T-helper 17 cell (primary cell): ENCODE measurements around the gene PPP1R11. TPM values are rescaled to one million over a fixed set of nuclear protein-coding genes. Genes with fewer than 3 reads are reported as not detected.
"Not testable (repeated sequence)": the region's sequence is repeated elsewhere in the genome, so short reads cannot be mapped to it uniquely, and the experiment has no call there.

Source experiments
- ATAC-seq: fragments of 150-1000 bp; cut with Tn5 transposase; 2 replicates; pipeline ENCODE4 v1.10.0; 2021; ENCODE audit warnings: mild to moderate bottlenecking, moderate library complexity
- DNase-seq, 3 donors: peaks; one replicate each; pipeline versions ENCODE4 v3.0.0 to v3.0.0-alpha.2; 2020 to 2021
- H3K9me3 ChIP-seq: one replicate; pipeline ENCODE4 v1.7.0; 2013; ENCODE audit warnings: low read length, mild to moderate bottlenecking; ENCODE audit not compliant: control insufficient read depth, poor library complexity, severe bottlenecking
- H3K27ac Mint-ChIP-seq: one replicate; pipeline ENCODE4 v1.8.0; 2022; ENCODE audit warnings: mild to moderate bottlenecking, moderate library complexity, mixed read lengths
- H3K27me3 Mint-ChIP-seq: one replicate; pipeline ENCODE4 v1.8.0; 2022; ENCODE audit warnings: mixed read lengths
- H3K36me3 Mint-ChIP-seq: one replicate; pipeline ENCODE4 v1.8.0; 2022; ENCODE audit warnings: low read depth, mixed read lengths
- H3K4me1 Mint-ChIP-seq: one replicate; pipeline ENCODE4 v1.8.0; 2022; ENCODE audit warnings: mild to moderate bottlenecking, mixed read lengths
- H3K4me3 Mint-ChIP-seq: one replicate; pipeline ENCODE4 v1.8.0; 2022; ENCODE audit warnings: mild to moderate bottlenecking, moderate library complexity, mixed read lengths
- total RNA-seq, 4 donors: library from RNA in 2 of 4; stranded (reverse) in 2 of 4; gene quantifications; one replicate each; pipeline ENCODE4 v1.2.3 and lab custom pipeline; 2022 to 2026

PPP1R11 gene, protein sequence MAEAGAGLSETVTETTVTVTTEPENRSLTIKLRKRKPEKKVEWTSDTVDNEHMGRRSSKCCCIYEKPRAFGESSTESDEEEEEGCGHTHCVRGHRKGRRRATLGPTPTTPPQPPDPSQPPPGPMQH
- 10 to 100 TPM; 52.1 to 52.4 TPM for total RNA-seq
- total RNA-seq (lab: John Stamatoyannopoulos, UW), result 51.3 to 56.5 reads per million in 2 donors

DNA sequence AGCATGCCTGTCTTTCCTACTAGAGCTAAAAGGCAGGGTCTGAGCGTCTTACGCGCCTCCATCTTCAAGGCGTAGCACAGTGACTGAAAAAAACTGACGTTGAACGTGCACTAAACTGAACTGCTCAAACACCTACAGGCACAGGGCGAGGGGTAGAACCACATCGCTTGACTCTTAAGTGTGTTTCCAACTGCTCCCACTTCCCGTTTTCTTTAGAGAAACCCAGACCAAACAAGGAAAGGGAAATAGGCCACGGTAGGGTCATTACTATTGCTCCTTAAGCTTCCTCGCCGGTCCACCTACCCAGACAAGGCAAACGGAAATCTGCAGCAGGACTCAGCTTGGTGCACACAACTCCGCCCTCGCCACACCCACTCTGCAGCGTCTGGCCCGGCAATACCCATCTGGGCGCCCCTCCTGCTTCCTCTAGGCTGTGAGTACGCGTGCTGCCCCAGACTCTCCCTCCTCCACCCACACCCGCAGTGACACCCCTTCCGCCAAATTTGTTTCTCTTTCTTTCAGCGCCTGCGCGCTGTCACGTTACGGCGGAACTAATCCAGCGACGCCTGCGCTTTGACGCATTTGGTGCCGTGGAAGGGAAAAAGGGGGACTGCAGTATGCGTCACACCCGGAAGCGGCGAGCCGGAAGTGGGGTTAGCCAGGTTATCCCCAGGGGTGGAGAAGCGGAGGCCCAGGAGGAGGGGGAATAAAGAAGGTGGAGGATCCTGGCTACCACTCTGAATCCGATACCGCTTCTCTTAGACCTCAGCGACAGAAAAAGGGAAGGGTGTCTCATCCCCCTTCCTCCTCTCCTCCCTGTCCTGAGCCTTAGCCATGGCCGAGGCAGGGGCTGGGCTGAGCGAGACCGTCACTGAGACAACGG lies at the start of gene PPP1R11:
Gene PPP1R11 (plus strand): TSS at position 622 of the 883 bp plus-strand sequence. CDS start 213 bp downstream, at position 835.
- ATAC-seq, result peak; percentile 97
- DNase-seq, result peak; percentile 93 to 98 (median 93)
- peaks cover 28% of the 10 kb centered on the region for H3K36me3 Mint-ChIP-seq
- H3K4me1 Mint-ChIP-seq, result peaks cover 49% of the 10 kb centered on the region
- peaks cover 3% of the 10 kb centered on the region for H3K9me3 ChIP-seq
- H3K4me3 Mint-ChIP-seq, result peak within 1 kb of the TSS; percentile 100
- peaks cover 19% of the 10 kb centered on the region for H3K27me3 Mint-ChIP-seq
- peak within 1 kb of the TSS; percentile 98 for H3K27ac Mint-ChIP-seq

DNA sequence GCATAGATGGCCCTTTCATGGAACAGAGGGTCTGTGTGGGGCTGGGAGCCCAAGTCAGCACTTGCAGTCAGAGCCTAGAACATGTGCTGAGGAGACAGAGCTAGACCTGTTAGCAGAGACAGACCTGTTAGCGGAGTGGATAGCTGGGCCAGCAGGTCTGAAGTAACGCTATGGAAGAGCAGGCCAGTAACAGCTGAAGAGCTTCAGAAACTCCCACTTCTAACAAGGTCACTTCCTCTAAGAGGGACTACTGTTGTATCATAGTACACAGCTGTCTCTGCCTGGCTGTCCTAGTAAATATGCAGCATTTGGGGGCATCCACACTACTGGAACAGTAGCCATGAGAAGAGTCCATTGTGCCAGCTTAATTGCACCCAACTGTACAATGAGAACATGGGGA lies 47.2 kb upstream of the PPP1R11 start:
- Mint-ChIP-seq H3K4me3 (no peak overlapping the region), H3K27me3 (no peaks in the 10 kb centered on the region), H3K36me3 (peaks cover 2% of the 10 kb centered on the region), H3K27ac (no peak overlapping the region), H3K4me1 (no peaks in the 10 kb centered on the region)
- ATAC-seq (no peak), DNase-seq (no peak)
- no peaks in the 10 kb centered on the region for H3K9me3 ChIP-seq

DNA sequence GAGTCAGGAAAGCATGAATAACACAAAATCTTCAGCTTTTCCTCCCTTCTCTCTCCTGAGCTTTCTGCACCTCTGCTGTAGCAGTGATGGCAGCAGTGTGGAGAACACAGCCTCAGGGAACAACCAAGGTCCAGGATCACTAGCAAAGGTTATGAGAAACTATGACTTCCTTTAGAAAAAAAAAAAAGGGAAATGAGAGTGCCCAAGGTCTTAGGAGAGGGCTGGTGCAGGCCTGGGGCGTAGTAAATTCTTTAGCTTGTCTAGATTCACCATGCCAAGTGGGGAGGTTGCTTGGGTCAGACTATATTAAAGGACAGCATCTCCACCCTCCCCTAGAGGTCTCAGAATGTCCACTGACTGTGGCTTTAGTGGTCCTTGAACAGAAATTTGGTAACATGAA lies 46.4 kb upstream of the PPP1R11 start:
- Mint-ChIP-seq H3K27me3 (no peaks in the 10 kb centered on the region), H3K4me3 (no peak overlapping the region), H3K36me3 (peaks cover 2% of the 10 kb centered on the region), H3K4me1 (no peaks in the 10 kb centered on the region), H3K27ac (no peak overlapping the region)
- no peak for ATAC-seq
- no peaks in the 10 kb centered on the region for H3K9me3 ChIP-seq
- no peak for DNase-seq

DNA sequence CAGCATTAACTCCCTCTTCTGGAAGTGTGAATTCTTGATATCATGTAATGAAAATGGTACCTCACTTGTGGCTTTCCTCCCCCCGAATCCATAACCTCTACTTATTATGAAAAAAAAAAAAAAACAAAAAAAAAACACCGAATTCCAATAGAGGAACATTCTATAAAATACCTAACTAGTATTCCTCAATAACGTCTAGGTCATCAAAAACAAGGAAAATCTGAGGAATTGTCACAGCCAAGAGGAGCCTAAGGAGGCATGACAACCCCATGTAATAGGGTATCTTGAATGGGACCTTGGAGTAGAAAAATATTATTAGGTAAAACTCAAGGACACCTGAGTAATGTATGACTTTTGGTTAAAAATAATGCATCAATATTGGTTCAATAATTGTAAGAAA lies 44.8 kb upstream of the PPP1R11 start:
- Mint-ChIP-seq H3K4me1 (no peaks in the 10 kb centered on the region), H3K27ac (no peak overlapping the region), H3K36me3 (peaks cover 2% of the 10 kb centered on the region), H3K27me3 (no peaks in the 10 kb centered on the region), H3K4me3 (no peak overlapping the region)
- no peaks in the 10 kb centered on the region for H3K9me3 ChIP-seq
- ATAC-seq, result no peak
- no peak for DNase-seq

DNA sequence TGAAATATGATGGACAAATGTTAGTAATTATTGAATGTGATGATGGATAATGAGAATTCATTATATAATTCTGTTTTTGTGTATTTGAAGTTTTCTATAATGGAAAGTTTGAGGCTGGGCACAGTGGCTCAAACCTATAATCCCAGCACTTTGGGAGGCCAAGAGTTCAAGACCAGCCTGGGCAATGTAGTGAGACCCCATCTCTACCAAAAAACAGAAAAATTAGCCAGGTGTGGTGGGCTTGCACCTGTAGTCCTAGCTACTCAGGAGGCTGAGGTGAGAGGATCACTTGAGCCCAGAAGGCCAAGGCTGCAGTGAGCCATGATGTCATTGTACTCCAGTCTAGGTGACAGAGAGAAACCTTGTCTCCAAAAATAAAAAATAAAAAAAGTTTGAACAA lies 44.3 kb upstream of the PPP1R11 start:
- not testable (repeated sequence) for H3K9me3 ChIP-seq, H3K36me3 Mint-ChIP-seq, DNase-seq, H3K27me3 Mint-ChIP-seq, H3K4me1 Mint-ChIP-seq, H3K27ac Mint-ChIP-seq, ATAC-seq, H3K4me3 Mint-ChIP-seq

DNA sequence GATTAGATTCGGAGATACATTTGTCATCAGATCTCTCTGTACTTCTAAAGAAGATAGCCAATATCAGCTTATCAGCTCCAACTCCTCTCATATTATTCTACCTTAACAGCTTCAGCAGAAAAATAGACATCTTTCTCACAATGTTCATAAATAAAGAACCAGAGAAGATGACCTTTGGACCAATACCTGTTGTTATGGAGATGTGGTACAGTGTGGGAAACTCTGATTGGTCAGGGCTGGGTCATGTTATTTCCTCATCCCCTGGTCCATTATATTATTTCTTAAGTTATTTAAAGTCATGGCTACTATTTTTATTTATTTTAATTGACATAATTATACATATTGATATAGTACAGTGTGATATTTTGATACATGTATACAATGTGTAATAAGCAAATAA lies 41.8 kb upstream of the PPP1R11 start:
- DNase-seq, result no peak
- H3K36me3 Mint-ChIP-seq, result peaks cover 2% of the 10 kb centered on the region
- H3K4me3 Mint-ChIP-seq, result no peak overlapping the region
- no peaks in the 10 kb centered on the region for H3K9me3 ChIP-seq
- H3K27me3 Mint-ChIP-seq, result no peaks in the 10 kb centered on the region
- H3K4me1 Mint-ChIP-seq, result no peaks in the 10 kb centered on the region
- no peak for ATAC-seq
- H3K27ac Mint-ChIP-seq, result no peak overlapping the region

DNA sequence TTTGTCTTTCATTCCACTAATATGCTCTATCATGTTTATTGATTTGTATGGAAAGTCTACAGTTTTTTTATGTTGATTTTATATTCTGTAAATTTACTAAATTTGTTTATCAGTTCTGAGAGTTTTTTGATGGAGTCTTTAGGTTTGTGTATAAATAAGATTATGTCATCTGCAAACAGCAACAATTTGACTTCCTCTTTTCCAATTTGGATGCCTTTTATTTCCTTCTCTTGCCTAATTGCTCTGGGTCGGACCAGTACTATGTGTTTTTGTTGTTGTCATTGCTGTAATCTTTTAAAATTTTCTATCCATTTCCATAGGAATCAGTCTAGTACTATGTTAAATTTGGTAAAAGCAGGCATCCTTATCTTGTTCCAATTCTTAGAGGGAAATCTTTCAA lies 37.4 kb upstream of the PPP1R11 start:
- no peak for ATAC-seq
- Mint-ChIP-seq H3K4me1 (no peaks in the 10 kb centered on the region), H3K27me3 (no peaks in the 10 kb centered on the region), H3K36me3 (peaks cover 2% of the 10 kb centered on the region), H3K4me3 (no peak overlapping the region), H3K27ac (no peak overlapping the region)
- DNase-seq, result no peak
- H3K9me3 ChIP-seq, result no peaks in the 10 kb centered on the region

DNA sequence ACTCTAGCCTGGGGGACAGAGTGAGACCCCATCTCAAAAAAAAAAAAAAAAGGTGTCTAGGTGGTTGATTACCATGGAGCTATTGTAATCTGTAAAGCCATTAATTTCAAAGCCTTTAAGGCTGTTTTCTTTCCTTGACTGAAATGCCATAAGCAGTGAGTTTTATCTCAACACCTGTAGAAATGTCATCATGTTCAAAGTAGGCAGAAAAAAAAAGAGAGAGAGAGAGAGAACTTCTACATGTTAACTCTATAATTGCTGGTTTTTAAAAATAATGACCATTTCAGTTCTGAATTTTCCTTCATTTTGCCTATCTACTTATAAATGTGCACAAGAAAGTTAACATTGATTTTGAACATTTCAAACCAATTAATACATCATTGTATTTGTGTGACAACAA lies 35.6 kb upstream of the PPP1R11 start:
- H3K9me3 ChIP-seq, result no peaks in the 10 kb centered on the region
- H3K36me3 Mint-ChIP-seq, result peaks cover 5% of the 10 kb centered on the region
- no peak for ATAC-seq
- H3K27me3 Mint-ChIP-seq, result no peaks in the 10 kb centered on the region
- no peaks in the 10 kb centered on the region for H3K4me1 Mint-ChIP-seq
- no peak overlapping the region for H3K27ac Mint-ChIP-seq
- no peak for DNase-seq
- H3K4me3 Mint-ChIP-seq, result no peak overlapping the region

DNA sequence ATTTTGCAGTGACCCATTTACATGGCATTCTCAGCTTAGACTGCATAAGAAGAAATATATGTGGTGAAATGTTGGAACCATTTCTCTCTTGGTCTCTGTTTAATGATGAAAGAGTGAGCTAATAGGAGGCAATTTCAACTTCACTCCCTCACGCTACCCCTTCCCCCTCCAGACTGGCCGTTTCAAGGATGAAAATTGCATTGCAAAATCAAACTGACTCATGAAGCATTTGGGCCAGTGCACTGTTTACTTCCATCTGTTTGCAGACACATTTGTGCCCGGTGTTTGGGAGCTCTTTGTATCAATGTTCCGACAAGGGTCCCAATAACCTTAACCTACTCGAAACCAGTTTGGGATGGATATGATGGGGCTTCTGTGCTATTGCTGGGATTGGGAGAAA lies 33.6 kb upstream of the PPP1R11 start:
- not testable (repeated sequence) for ATAC-seq, H3K27ac Mint-ChIP-seq, H3K36me3 Mint-ChIP-seq, H3K9me3 ChIP-seq, H3K27me3 Mint-ChIP-seq, H3K4me3 Mint-ChIP-seq, H3K4me1 Mint-ChIP-seq, DNase-seq

DNA sequence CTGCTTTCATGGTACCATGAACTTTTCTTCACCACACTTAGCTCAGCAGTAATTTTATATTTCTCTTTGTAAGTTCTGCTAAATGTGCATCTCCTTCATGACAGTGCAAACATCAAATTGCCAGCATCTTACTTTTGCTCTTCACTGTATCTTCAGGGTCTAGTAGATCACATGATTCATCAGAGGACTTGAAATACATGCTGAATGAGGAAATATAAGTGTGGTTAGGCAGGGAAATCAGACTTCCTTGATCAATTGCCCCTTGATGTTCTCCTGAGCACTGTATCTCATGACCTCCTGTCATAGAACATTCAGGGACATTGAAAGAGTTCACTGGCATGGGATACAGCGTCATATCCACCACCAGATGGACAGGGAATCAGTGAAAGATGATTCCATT lies 31.2 kb upstream of the PPP1R11 start:
- no peak for ATAC-seq
- H3K27me3 Mint-ChIP-seq, result no peaks in the 10 kb centered on the region
- no peak overlapping the region for H3K27ac Mint-ChIP-seq
- peaks cover 3% of the 10 kb centered on the region for H3K36me3 Mint-ChIP-seq
- H3K4me3 Mint-ChIP-seq, result no peak overlapping the region
- no peaks in the 10 kb centered on the region for H3K4me1 Mint-ChIP-seq
- no peak for DNase-seq
- no peaks in the 10 kb centered on the region for H3K9me3 ChIP-seq

DNA sequence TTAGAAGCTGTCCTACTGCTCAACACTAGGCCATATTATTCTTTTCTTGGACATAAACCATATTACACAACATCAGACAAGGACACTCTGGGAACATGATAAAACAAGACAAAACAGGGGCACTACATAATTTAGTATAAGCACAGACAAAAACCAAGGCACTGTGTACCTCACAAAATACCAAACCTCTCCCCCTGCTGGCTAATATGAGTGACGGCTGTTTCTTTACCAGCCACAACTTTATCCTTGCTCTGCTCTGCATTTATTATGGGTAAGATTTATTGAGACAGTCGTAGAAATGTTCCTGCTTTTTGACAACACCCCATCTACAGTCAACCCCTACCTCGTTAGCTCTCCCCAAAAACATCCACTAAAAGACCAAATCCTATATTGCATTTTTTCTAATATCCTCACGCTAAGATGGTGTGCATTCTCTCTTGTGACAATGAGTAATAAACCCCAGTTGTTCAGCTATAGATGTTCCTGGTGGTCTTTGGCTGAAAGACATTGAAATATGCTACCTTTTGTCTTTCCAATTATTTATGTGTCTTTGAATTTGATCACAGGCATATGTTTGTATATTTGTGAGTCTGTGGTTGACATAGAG lies 29.7 kb upstream of the PPP1R11 start:
- peak overlapping the region; percentile 49 for H3K27ac Mint-ChIP-seq
- peak; percentile 41 for ATAC-seq
- H3K27me3 Mint-ChIP-seq, result no peaks in the 10 kb centered on the region
- no peak overlapping the region for H3K4me3 Mint-ChIP-seq
- peaks cover 2% of the 10 kb centered on the region for H3K4me1 Mint-ChIP-seq
- H3K9me3 ChIP-seq, result no peaks in the 10 kb centered on the region
- no peak for DNase-seq
- H3K36me3 Mint-ChIP-seq, result peaks cover 3% of the 10 kb centered on the region

DNA sequence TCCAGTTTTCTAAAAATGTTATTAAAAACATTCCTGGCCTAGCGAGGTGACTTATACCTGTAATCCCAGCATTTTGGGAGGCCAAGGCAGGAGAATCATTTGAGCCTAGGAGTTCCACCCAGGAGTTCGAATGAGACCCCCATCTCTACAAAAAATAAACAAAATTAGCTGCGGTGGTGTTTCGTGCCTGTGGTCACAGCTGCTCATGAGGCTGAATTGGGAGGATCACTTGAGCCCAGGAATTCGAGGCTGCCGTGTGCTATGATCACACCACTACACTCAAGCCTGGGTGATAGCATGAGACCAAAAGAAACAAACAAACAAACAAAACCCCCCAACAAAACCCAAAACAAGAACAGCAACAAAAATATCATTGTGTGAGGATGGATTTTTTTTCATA lies 25.8 kb upstream of the PPP1R11 start:
- Mint-ChIP-seq H3K4me1 (peaks cover 10% of the 10 kb centered on the region), H3K27ac (no peak overlapping the region), H3K36me3 (peaks cover 9% of the 10 kb centered on the region), H3K4me3 (no peak overlapping the region), H3K27me3 (no peaks in the 10 kb centered on the region)
- no peak for DNase-seq
- no peaks in the 10 kb centered on the region for H3K9me3 ChIP-seq
- ATAC-seq, result no peak

DNA sequence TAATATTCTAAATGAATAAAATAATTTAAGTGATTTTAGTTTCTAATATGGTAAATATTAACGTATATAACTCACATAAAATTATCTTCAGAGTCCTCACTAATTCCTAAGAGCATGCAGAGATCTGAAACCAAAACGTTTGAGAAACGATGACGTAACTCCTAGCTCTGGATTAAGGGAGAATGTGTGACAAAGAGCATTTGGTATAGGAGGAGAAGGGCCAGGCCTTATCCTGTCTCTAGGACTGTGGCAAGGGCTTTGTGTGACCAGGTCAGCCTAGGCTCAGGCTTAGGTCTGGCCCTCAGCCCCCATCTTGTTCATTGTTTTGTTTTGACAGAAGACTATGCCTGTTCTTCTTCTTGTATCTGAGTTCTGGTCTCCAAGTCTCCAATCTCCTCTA lies 25.2 kb upstream of the PPP1R11 start:
- no peaks in the 10 kb centered on the region for H3K9me3 ChIP-seq
- Mint-ChIP-seq H3K27ac (no peak overlapping the region), H3K27me3 (no peaks in the 10 kb centered on the region), H3K4me3 (no peak overlapping the region), H3K4me1 (peaks cover 10% of the 10 kb centered on the region), H3K36me3 (peaks cover 9% of the 10 kb centered on the region)
- ATAC-seq (no peak), DNase-seq (no peak)
